Gastrocnemius medialis (tissue), 4 donors: ENCODE data around the gene LINC01488.

Source experiments
- POLR2A ChIP-seq, 2 donors: fragments of 450-650 bp; IDR thresholded peaks; one replicate each; pipeline ENCODE4 v1.6.1; 2017; ENCODE audit warnings: antibody characterized with exemption in 2 of 2, mild to moderate bottlenecking in 2 of 2, moderate library complexity in 2 of 2
- TF ChIP-seq, protein P1 (sequence below), 5 experiments: fragments of 450-650 bp in 3 of 5; fragments of 200-600 bp in 2 of 5; sonication (generic) in 2 of 5; IDR thresholded peaks in 4 of 5; conservative IDR thresholded peaks in 1 of 5; 1 replicate in 4 of 5; 2 replicates in 1 of 5; pipeline ENCODE4 v1.5.1; 2016 to 2019; ENCODE audit warnings: antibody characterized with exemption in 5 of 5, mild to moderate bottlenecking in 3 of 5, moderate library complexity in 3 of 5

DNA sequence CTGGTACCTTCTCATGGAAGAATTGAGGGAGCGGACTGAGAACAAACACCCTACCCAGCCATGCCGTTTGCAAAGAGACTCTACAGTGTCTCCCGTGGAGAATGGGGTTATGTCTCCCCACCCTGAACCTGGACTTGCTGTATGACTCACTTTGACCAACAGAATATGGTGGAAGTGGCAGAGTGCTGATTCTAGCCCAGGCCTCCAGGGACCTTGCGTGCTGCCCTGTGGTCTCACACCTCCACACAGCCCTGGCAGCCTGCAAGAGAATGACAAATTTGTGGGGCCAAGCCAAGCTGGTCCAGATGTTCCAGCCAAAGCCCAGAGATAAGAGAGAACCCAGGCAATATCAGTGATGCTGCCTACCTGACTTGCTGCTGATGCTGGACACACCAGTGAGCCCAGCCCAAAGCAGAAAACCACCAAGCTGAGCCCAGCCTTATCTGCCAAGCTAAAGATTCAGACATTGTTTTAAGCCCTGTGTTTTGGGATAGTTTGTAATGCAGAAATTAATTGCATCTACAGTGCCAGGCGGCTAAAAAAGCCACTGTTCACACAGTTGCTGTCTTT is 8.1 kb upstream of the LINC01488 start:
- TF ChIP-seq, protein P1, sequence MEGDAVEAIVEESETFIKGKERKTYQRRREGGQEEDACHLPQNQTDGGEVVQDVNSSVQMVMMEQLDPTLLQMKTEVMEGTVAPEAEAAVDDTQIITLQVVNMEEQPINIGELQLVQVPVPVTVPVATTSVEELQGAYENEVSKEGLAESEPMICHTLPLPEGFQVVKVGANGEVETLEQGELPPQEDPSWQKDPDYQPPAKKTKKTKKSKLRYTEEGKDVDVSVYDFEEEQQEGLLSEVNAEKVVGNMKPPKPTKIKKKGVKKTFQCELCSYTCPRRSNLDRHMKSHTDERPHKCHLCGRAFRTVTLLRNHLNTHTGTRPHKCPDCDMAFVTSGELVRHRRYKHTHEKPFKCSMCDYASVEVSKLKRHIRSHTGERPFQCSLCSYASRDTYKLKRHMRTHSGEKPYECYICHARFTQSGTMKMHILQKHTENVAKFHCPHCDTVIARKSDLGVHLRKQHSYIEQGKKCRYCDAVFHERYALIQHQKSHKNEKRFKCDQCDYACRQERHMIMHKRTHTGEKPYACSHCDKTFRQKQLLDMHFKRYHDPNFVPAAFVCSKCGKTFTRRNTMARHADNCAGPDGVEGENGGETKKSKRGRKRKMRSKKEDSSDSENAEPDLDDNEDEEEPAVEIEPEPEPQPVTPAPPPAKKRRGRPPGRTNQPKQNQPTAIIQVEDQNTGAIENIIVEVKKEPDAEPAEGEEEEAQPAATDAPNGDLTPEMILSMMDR (IDR thresholded peaks at IDR 0.05 in 4 of 5, conservative IDR thresholded peaks at IDR 0.05 in 1 of 5) = no peak
- no peak for TF ChIP-seq POLR2A (IDR thresholded peaks at IDR 0.05)
